ENCODE data around the gene PTPRN2. TPM values are rescaled to one million over a fixed set of nuclear protein-coding genes. Genes with fewer than 3 reads are reported as not detected.

The PTPRN2 gene
- total RNA-seq, 1 experiment from 2014 or later, result 1.1 TPM

- H3K4me1 ChIP-seq (ENCODE audit: control insufficient read depth, insufficient read depth, low read length), result no peaks in the 10 kb centered on the region; the same call in 1 of the 2 replicates
- no peaks in the 10 kb centered on the region for H3K36me3 ChIP-seq (ENCODE audit: control insufficient read depth, insufficient read depth, low read length)
- TF ChIP-seq POLR2AphosphoS5 (IDR thresholded peaks at IDR 0.05; ENCODE audit: low read depth, low read length) (no peak), CTCF (IDR thresholded peaks at IDR 0.05) (no peak), REST (IDR thresholded peaks at IDR 0.05; ENCODE audit: insufficient read depth in 1 of 2, low read depth in 2 of 2, low read length in 1 of 2) (no peak), SIN3A (IDR thresholded peaks at IDR 0.05; ENCODE audit: borderline replicate concordance, insufficient read depth, low read depth, low read length) (no peak), TCF7L2 (IDR thresholded peaks at IDR 0.05; ENCODE audit: low read depth, low read length) (no peak)
- ChIA-PET POLR2A (no interaction called here), CTCF (no interaction called here)
- in situ Hi-C loops (cut with HindIII; ENCODE audit: low pct_unique_long_range_greater_than_20kb, low sequenced_read_pairs), result no loop called here
- ATAC-seq (no peak), DNase-seq (ENCODE audit: low read depth, low spot score) (no peak)
- intact Hi-C loops (cut with micrococcal nuclease; ENCODE audit: unreplicated experiment), result no loop called here
- no TSS peak for BruUV-seq (replicated peaks)
- H3K4me3 ChIP-seq (ENCODE audit: low read depth in 2 of 2, low read length in 2 of 2), result no peak overlapping the region
- H3K27ac ChIP-seq (ENCODE audit: low read length), result no peak overlapping the region
- no peaks in the 10 kb centered on the region for H3K9me3 ChIP-seq (ENCODE audit: control insufficient read depth, insufficient read depth, low read depth, low read length)
- no peaks in the 10 kb centered on the region for H3K27me3 ChIP-seq (ENCODE audit: control insufficient read depth, insufficient read depth, low read length)
These were observed 1042.0 kb downstream of the PTPRN2 start for GRCh38 chr7:157545681-157546060.

GRCh38 chr7:157544980-157545680, 1042.5 kb downstream of the PTPRN2 start:
- intact Hi-C loops (cut with micrococcal nuclease; ENCODE audit: unreplicated experiment) (no loop called here), in situ Hi-C loops (cut with HindIII; ENCODE audit: low pct_unique_long_range_greater_than_20kb, low sequenced_read_pairs) (no loop called here)
- Histone ChIP-seq H3K9me3 (ENCODE audit: control insufficient read depth, insufficient read depth, low read depth, low read length) (no peaks in the 10 kb centered on the region), H3K4me3 (ENCODE audit: low read depth in 2 of 2, low read length in 2 of 2) (no peak overlapping the region), H3K36me3 (ENCODE audit: control insufficient read depth, insufficient read depth, low read length) (no peaks in the 10 kb centered on the region), H3K27ac (ENCODE audit: low read length) (no peak overlapping the region), H3K27me3 (ENCODE audit: control insufficient read depth, insufficient read depth, low read length) (no peaks in the 10 kb centered on the region), H3K4me1 (ENCODE audit: control insufficient read depth, insufficient read depth, low read length) (no peaks in the 10 kb centered on the region; the same call in 1 of the 2 replicates)
- DNase-seq (ENCODE audit: low read depth, low spot score) (no peak), ATAC-seq (no peak)
- no peak for TF ChIP-seq POLR2AphosphoS5 (IDR thresholded peaks at IDR 0.05; ENCODE audit: low read depth, low read length)
- BruUV-seq (replicated peaks), result no TSS peak
- POLR2A ChIA-PET, result no interaction called here
- CTCF ChIA-PET, result no interaction called here

GRCh38 chr7:157544226-157544625, 1043.4 kb downstream of the PTPRN2 start:
- POLR2A ChIA-PET, result no interaction called here

More at GRCh38 chr7:157544226-157544625, 1043.4 kb downstream of the PTPRN2 start:
- H3K36me3 ChIP-seq (ENCODE audit: control insufficient read depth, insufficient read depth, low read length), result no peaks in the 10 kb centered on the region
- H3K9me3 ChIP-seq (ENCODE audit: control insufficient read depth, insufficient read depth, low read depth, low read length), result no peaks in the 10 kb centered on the region
- BruUV-seq (replicated peaks), result no TSS peak
- no peak overlapping the region for H3K27ac ChIP-seq (ENCODE audit: low read length)
- no peaks in the 10 kb centered on the region; the same call in 1 of the 2 replicates for H3K27me3 ChIP-seq (ENCODE audit: control insufficient read depth, insufficient read depth, low read length)
- DNase-seq (ENCODE audit: low read depth, low spot score), result no peak
- H3K4me3 ChIP-seq (ENCODE audit: low read depth in 2 of 2, low read length in 2 of 2), result no peak overlapping the region
- CTCF ChIA-PET, result no interaction called here
- no peak for ATAC-seq
- intact Hi-C loops (cut with micrococcal nuclease; ENCODE audit: unreplicated experiment) (no loop called here), in situ Hi-C loops (cut with HindIII; ENCODE audit: low pct_unique_long_range_greater_than_20kb, low sequenced_read_pairs) (no loop called here)
- no peaks in the 10 kb centered on the region; the same call in 1 of the 2 replicates for H3K4me1 ChIP-seq (ENCODE audit: control insufficient read depth, insufficient read depth, low read length)
- no peak for TF ChIP-seq REST (IDR thresholded peaks at IDR 0.05; ENCODE audit: insufficient read depth in 1 of 2, low read depth in 2 of 2, low read length in 1 of 2)
- no peak for TF ChIP-seq SIN3A (IDR thresholded peaks at IDR 0.05; ENCODE audit: borderline replicate concordance, insufficient read depth, low read depth, low read length)
- no peak for TF ChIP-seq CTCF (IDR thresholded peaks at IDR 0.05)
- no peak for TF ChIP-seq POLR2AphosphoS5 (IDR thresholded peaks at IDR 0.05; ENCODE audit: low read depth, low read length)
- TF ChIP-seq TCF7L2 (IDR thresholded peaks at IDR 0.05; ENCODE audit: low read depth, low read length), result no peak
